K562 (cell line): ENCODE measurements around the gene ACHE. TPM values are rescaled to one million over a fixed set of nuclear protein-coding genes. Genes with fewer than 3 reads are reported as not detected.

ENCODE experiments used
- polyA plus RNA-seq, 8 experiments: library from polyadenylated mRNA; depleted of rRNA in 4 of 8; stranded (reverse) in 5 of 8; unstranded in 3 of 8; fragments of >200 nt; fragmentation: Nextera tagmentation in 2 of 8; fragmentation: Illumina TruSeq in 1 of 8; extraction: Ambion mirVana in 2 of 8; extraction: Trizol in 1 of 8; gene quantifications; 2 replicates each; pipeline versions ENCODE4 v1.2.1 to v1.2.3, GENCODE V29; 2011 to 2014; ENCODE audit warnings: inconsistent platforms in 1 of 8, missing spikeins in 1 of 8
- total RNA-seq, 7 experiments: library from RNA; depleted of rRNA in 6 of 7; stranded (reverse); fragments of >200 nt in 6 of 7; fragmentation: Illumina TruSeq in 2 of 7; extraction: Trizol in 2 of 7; gene quantifications; 2 replicates each; pipeline versions ENCODE4 v1.2.1 to v1.2.3, GENCODE V29; 2011 to 2021; ENCODE audit warnings: low replicate concordance in 1 of 7
- TF ChIP-seq, protein P1 (sequence below): fragments of 200-600 bp; sonication (generic); IDR thresholded peaks from one replicate; pipeline ENCODE4 v1.6.1; 2012; ENCODE audit warnings: mild to moderate bottlenecking, low read depth, low read length, inconsistent platforms

ACHE gene
- total and polyA plus RNA-seq, 9 of the 15 experiments (the other 6 are each of a cell fraction or from before 2014, with no cell fraction given): 0.04 to 8.8 (median 1.9) TPM

- TF ChIP-seq, protein P1, sequence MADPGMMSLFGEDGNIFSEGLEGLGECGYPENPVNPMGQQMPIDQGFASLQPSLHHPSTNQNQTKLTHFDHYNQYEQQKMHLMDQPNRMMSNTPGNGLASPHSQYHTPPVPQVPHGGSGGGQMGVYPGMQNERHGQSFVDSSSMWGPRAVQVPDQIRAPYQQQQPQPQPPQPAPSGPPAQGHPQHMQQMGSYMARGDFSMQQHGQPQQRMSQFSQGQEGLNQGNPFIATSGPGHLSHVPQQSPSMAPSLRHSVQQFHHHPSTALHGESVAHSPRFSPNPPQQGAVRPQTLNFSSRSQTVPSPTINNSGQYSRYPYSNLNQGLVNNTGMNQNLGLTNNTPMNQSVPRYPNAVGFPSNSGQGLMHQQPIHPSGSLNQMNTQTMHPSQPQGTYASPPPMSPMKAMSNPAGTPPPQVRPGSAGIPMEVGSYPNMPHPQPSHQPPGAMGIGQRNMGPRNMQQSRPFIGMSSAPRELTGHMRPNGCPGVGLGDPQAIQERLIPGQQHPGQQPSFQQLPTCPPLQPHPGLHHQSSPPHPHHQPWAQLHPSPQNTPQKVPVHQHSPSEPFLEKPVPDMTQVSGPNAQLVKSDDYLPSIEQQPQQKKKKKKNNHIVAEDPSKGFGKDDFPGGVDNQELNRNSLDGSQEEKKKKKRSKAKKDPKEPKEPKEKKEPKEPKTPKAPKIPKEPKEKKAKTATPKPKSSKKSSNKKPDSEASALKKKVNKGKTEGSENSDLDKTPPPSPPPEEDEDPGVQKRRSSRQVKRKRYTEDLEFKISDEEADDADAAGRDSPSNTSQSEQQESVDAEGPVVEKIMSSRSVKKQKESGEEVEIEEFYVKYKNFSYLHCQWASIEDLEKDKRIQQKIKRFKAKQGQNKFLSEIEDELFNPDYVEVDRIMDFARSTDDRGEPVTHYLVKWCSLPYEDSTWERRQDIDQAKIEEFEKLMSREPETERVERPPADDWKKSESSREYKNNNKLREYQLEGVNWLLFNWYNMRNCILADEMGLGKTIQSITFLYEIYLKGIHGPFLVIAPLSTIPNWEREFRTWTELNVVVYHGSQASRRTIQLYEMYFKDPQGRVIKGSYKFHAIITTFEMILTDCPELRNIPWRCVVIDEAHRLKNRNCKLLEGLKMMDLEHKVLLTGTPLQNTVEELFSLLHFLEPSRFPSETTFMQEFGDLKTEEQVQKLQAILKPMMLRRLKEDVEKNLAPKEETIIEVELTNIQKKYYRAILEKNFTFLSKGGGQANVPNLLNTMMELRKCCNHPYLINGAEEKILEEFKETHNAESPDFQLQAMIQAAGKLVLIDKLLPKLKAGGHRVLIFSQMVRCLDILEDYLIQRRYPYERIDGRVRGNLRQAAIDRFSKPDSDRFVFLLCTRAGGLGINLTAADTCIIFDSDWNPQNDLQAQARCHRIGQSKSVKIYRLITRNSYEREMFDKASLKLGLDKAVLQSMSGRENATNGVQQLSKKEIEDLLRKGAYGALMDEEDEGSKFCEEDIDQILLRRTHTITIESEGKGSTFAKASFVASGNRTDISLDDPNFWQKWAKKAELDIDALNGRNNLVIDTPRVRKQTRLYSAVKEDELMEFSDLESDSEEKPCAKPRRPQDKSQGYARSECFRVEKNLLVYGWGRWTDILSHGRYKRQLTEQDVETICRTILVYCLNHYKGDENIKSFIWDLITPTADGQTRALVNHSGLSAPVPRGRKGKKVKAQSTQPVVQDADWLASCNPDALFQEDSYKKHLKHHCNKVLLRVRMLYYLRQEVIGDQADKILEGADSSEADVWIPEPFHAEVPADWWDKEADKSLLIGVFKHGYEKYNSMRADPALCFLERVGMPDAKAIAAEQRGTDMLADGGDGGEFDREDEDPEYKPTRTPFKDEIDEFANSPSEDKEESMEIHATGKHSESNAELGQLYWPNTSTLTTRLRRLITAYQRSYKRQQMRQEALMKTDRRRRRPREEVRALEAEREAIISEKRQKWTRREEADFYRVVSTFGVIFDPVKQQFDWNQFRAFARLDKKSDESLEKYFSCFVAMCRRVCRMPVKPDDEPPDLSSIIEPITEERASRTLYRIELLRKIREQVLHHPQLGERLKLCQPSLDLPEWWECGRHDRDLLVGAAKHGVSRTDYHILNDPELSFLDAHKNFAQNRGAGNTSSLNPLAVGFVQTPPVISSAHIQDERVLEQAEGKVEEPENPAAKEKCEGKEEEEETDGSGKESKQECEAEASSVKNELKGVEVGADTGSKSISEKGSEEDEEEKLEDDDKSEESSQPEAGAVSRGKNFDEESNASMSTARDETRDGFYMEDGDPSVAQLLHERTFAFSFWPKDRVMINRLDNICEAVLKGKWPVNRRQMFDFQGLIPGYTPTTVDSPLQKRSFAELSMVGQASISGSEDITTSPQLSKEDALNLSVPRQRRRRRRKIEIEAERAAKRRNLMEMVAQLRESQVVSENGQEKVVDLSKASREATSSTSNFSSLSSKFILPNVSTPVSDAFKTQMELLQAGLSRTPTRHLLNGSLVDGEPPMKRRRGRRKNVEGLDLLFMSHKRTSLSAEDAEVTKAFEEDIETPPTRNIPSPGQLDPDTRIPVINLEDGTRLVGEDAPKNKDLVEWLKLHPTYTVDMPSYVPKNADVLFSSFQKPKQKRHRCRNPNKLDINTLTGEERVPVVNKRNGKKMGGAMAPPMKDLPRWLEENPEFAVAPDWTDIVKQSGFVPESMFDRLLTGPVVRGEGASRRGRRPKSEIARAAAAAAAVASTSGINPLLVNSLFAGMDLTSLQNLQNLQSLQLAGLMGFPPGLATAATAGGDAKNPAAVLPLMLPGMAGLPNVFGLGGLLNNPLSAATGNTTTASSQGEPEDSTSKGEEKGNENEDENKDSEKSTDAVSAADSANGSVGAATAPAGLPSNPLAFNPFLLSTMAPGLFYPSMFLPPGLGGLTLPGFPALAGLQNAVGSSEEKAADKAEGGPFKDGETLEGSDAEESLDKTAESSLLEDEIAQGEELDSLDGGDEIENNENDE: no peak
Measured at GRCh38 chr7:100892364-100893317, 3.0 kb downstream of the ACHE start (continued).
